IMR-90 (cell line): ENCODE measurements around the gene UPB1. TPM values are rescaled to one million over a fixed set of nuclear protein-coding genes. Genes with fewer than 3 reads are reported as not detected.

ENCODE experiments used
- ATAC-seq: fragments of 200-7000 bp; cut with Tn5 transposase; 2 replicates; pipeline ENCODE4 v1.9.1; 2020; ENCODE audit warnings: low read depth, mild to moderate bottlenecking, moderate library complexity
- BruUV-seq: library from RNA; stranded (reverse); fragments of 400-500 nt; replicated peaks from 2 replicates; lab custom pipeline; 2021; lab: Mats Ljungman, UMichigan
- CTCF ChIA-PET: fragments of 300-600 bp; formaldehyde crosslinking; extraction: SDS; loops from one replicate; lab custom pipeline; 2021; ENCODE audit warnings: antibody characterized with exemption; lab: Yijun Ruan, JAX
- POLR2A ChIA-PET: fragments of 300-600 bp; sonication (Branson Sonifier 250); formaldehyde crosslinking; loops from one replicate; lab custom pipeline; 2022; ENCODE audit warnings: antibody characterized with exemption; ENCODE audit not compliant: unreplicated experiment; lab: Charles Lee
- DNase-seq: peaks from one replicate; pipeline ENCODE4 v3.0.0; 2013
- H2AFZ ChIP-seq: replicated peaks from 2 replicates; pipeline ENCODE3; 2013; ENCODE audit warnings: low read length, mild to moderate bottlenecking; ENCODE audit not compliant: poor library complexity
- H2AK5ac ChIP-seq: 2 replicates; pipeline ENCODE4 v1.6.1; 2013; ENCODE audit warnings: low read depth, low read length, inconsistent platforms
- H2AK9ac ChIP-seq: replicated peaks from 2 replicates; pipeline ENCODE3; 2013; ENCODE audit warnings: mild to moderate bottlenecking, low read depth, low read length, moderate library complexity; ENCODE audit not compliant: poor library complexity
- H2BK120ac ChIP-seq: 2 replicates; pipeline ENCODE4 v1.6.1; 2013; ENCODE audit warnings: low read depth, low read length, inconsistent platforms
- H2BK15ac ChIP-seq: 3 replicates; pipeline ENCODE4 v1.6.1; 2013; ENCODE audit warnings: low read depth, low read length, inconsistent platforms
- H2BK20ac ChIP-seq: 2 replicates; pipeline ENCODE4 v1.6.1; 2013; ENCODE audit warnings: low read depth, mild to moderate bottlenecking, inconsistent platforms, low read length, moderate library complexity
- H2BK5ac ChIP-seq: 2 replicates; pipeline ENCODE4 v1.6.1; 2013; ENCODE audit warnings: mild to moderate bottlenecking, low read depth, low read length, inconsistent platforms; ENCODE audit not compliant: poor library complexity, severe bottlenecking
- H3K14ac ChIP-seq: replicated peaks from 2 replicates; pipeline ENCODE4 v1.6.1; 2013; ENCODE audit warnings: low read depth, low read length, inconsistent platforms
- H3K18ac ChIP-seq: 2 replicates; pipeline ENCODE4 v1.6.1; 2013; ENCODE audit warnings: low read depth, low read length, control low read depth
- H3K23ac ChIP-seq: 2 replicates; pipeline ENCODE4 v1.6.1; 2013; ENCODE audit warnings: low read depth, low read length, inconsistent platforms
- H3K27ac ChIP-seq: 2 replicates; pipeline ENCODE4 v1.5.1; 2013; ENCODE audit warnings: mild to moderate bottlenecking, control low read depth, low read length; ENCODE audit not compliant: insufficient read depth
- H3K27me3 ChIP-seq: 2 replicates; pipeline ENCODE4 v1.6.1; 2013; ENCODE audit warnings: low read length; ENCODE audit not compliant: control insufficient read depth, insufficient read depth
- H3K36me3 ChIP-seq: 2 replicates; pipeline ENCODE4 v1.6.1; 2013; ENCODE audit warnings: low read length, mixed read lengths; ENCODE audit not compliant: control insufficient read depth, insufficient read depth
- H3K4ac ChIP-seq: 2 replicates; pipeline ENCODE4 v1.6.1; 2013; ENCODE audit warnings: low read depth, low read length, inconsistent platforms
- H3K4me1 ChIP-seq: 2 replicates; pipeline ENCODE4 v1.6.1; 2013; ENCODE audit warnings: low read length, mixed read lengths; ENCODE audit not compliant: control insufficient read depth, insufficient read depth
- H3K4me2 ChIP-seq: 2 replicates; pipeline ENCODE4 v1.6.1; 2013; ENCODE audit warnings: low read depth, mild to moderate bottlenecking, control low read depth, low read length, moderate library complexity
- H3K4me3 ChIP-seq: 2 replicates; pipeline ENCODE4 v1.5.1; 2013; ENCODE audit warnings: low read depth, mild to moderate bottlenecking, control low read depth, low read length, moderate library complexity; ENCODE audit not compliant: insufficient read depth
- H3K56ac ChIP-seq: 2 replicates; pipeline ENCODE4 v1.6.1; 2013; ENCODE audit warnings: low read length, inconsistent platforms; ENCODE audit not compliant: insufficient read depth; ENCODE audit errors: extremely low read depth
- H3K79me1 ChIP-seq, 2 experiments: 2 replicates each; pipeline ENCODE4 v1.6.1; 2013; ENCODE audit warnings: low read length in 2 of 2, inconsistent platforms in 1 of 2, low read depth in 1 of 2
- H3K9ac ChIP-seq: 2 replicates; pipeline ENCODE4 v1.6.1; 2013; ENCODE audit warnings: low read depth, low read length, control low read depth
- H3K9me1 ChIP-seq: 2 replicates; pipeline ENCODE4 v1.6.1; 2013; ENCODE audit warnings: low read length, inconsistent platforms; ENCODE audit not compliant: insufficient read depth
- H3K9me3 ChIP-seq: 2 replicates; pipeline ENCODE4 v1.6.1; 2013; ENCODE audit warnings: low read length; ENCODE audit not compliant: control insufficient read depth, insufficient read depth
- H4K20me1 ChIP-seq: 2 replicates; pipeline ENCODE4 v1.6.1; 2013; ENCODE audit warnings: low read length, inconsistent platforms; ENCODE audit not compliant: insufficient read depth
- H4K5ac ChIP-seq: 2 replicates; pipeline ENCODE4 v1.6.1; 2013; ENCODE audit warnings: mild to moderate bottlenecking, low read depth, low read length, control low read depth
- H4K8ac ChIP-seq, 2 experiments: 2 replicates each; pipeline ENCODE4 v1.6.1; 2013; ENCODE audit warnings: low read depth in 2 of 2, low read length in 2 of 2, control low read depth in 1 of 2, inconsistent platforms in 1 of 2
- H4K91ac ChIP-seq: 2 replicates; pipeline ENCODE4 v1.6.1; 2013; ENCODE audit warnings: low read depth, low read length, inconsistent platforms; ENCODE audit not compliant: insufficient read depth
- BHLHE40 ChIP-seq: fragments of 150-350 bp; IDR thresholded peaks from 2 replicates; pipeline ENCODE4 v1.6.1; 2016; ENCODE audit warnings: mild to moderate bottlenecking, low read depth, low read length
- CEBPB ChIP-seq: IDR thresholded peaks from 2 replicates; pipeline ENCODE4 v1.6.1; 2012; ENCODE audit warnings: low read depth, low read length, improper control_type of control experiment
- CHD1 ChIP-seq: IDR thresholded peaks from 2 replicates; pipeline ENCODE4 v1.6.1; 2012; ENCODE audit warnings: low read depth, low read length, improper control_type of control experiment
- FOS ChIP-seq: fragments of 150-350 bp; IDR thresholded peaks from 2 replicates; pipeline ENCODE4 v1.6.1; 2016; ENCODE audit warnings: low read depth, low read length
- MAFK ChIP-seq: IDR thresholded peaks from 2 replicates; pipeline ENCODE4 v1.6.1; 2012; ENCODE audit warnings: low read depth, low read length, improper control_type of control experiment
- MAZ ChIP-seq: IDR thresholded peaks from 2 replicates; pipeline ENCODE4 v1.6.1; 2012; ENCODE audit warnings: low read depth, mild to moderate bottlenecking, low read length, improper control_type of control experiment, moderate library complexity, borderline replicate concordance
- MXI1 ChIP-seq: IDR thresholded peaks from 2 replicates; pipeline ENCODE4 v1.6.1; 2012; ENCODE audit warnings: low read depth, mild to moderate bottlenecking, low read length, moderate library complexity, borderline replicate concordance
- NFE2L2 ChIP-seq: fragments of 150-350 bp; IDR thresholded peaks from 2 replicates; pipeline ENCODE4 v1.6.1; 2016; ENCODE audit warnings: low read depth, mild to moderate bottlenecking, low read length
- POLR2A ChIP-seq: IDR thresholded peaks from 2 replicates; pipeline ENCODE4 v1.6.1; 2012; ENCODE audit warnings: mild to moderate bottlenecking, low read depth, low read length
- RAD21 ChIP-seq: IDR thresholded peaks from 2 replicates; pipeline ENCODE4 v1.6.1; 2012; ENCODE audit warnings: low read length, improper control_type of control experiment
- RFX5 ChIP-seq: IDR thresholded peaks from 2 replicates; pipeline ENCODE4 v1.8.0; 2012; ENCODE audit warnings: low read depth, mild to moderate bottlenecking, low read length, moderate library complexity
- SMC3 ChIP-seq: fragments of 150-350 bp; IDR thresholded peaks from 2 replicates; pipeline ENCODE4 v1.6.1; 2016; ENCODE audit warnings: low read depth, mild to moderate bottlenecking, antibody characterized with exemption, low read length, moderate library complexity
- WGBS, 2 experiments: methylation state at CpG; one replicate each; pipeline versions ENCODE4 v1.1.5 to v1.1.7; 2013; ENCODE audit warnings: missing lambda C conversion rate in 2 of 2; ENCODE audit not compliant: insufficient read length in 1 of 2; ENCODE audit errors: extremely low coverage in 2 of 2; 5-methylcytosine and 5-hydroxymethylcytosine counted together
- dilution Hi-C: fragments of 300-500 bp; cut with HindIII; formaldehyde crosslinking; loops from one replicate; pipeline ENCODE4 v1.14.3; 2018; ENCODE audit warnings: low sequenced_read_pairs; ENCODE audit not compliant: unreplicated experiment
- in situ Hi-C: fragments of 300-500 bp; cut with MboI; formaldehyde crosslinking; loops from 3 replicates; pipeline ENCODE4 v1.14.3; 2019; ENCODE audit warnings: low sequenced_read_pairs, inconsistent platforms, mixed read lengths
- intact Hi-C: fragments of 100-400 bp; cut with micrococcal nuclease; formaldehyde crosslinking; loops from 2 replicates; pipeline ENCODE4 v1.10.0; 2022
- polyA plus RNA-seq, 3 experiments: library from polyadenylated mRNA; depleted of rRNA; stranded (reverse); fragments of >200 nt; gene quantifications; 2 replicates each; pipeline ENCODE4 v1.2.3, GENCODE V29; 2012; ENCODE audit warnings: low replicate concordance in 1 of 3
- total RNA-seq: library from RNA; depleted of rRNA; stranded (reverse); fragments of >200 nt; gene quantifications from 2 replicates; pipeline ENCODE4 v1.2.3, GENCODE V29; 2012
- TF ChIP-seq, protein P1 (sequence below): fragments of 150-350 bp; IDR thresholded peaks from 2 replicates; pipeline ENCODE4 v1.6.1; 2016; ENCODE audit warnings: low read depth, mild to moderate bottlenecking, low read length, moderate library complexity, borderline replicate concordance
- TF ChIP-seq, protein P2 (sequence below): fragments of 150-350 bp; IDR thresholded peaks from 2 replicates; pipeline ENCODE4 v1.6.1; 2017; ENCODE audit warnings: mild to moderate bottlenecking, antibody characterized with exemption, low read length, low read depth

The UPB1 gene
- total and polyA plus RNA-seq, 2 of the 4 experiments (the other 2 are of a cell fraction): under 0.01 to 0.02 TPM

DNA sequence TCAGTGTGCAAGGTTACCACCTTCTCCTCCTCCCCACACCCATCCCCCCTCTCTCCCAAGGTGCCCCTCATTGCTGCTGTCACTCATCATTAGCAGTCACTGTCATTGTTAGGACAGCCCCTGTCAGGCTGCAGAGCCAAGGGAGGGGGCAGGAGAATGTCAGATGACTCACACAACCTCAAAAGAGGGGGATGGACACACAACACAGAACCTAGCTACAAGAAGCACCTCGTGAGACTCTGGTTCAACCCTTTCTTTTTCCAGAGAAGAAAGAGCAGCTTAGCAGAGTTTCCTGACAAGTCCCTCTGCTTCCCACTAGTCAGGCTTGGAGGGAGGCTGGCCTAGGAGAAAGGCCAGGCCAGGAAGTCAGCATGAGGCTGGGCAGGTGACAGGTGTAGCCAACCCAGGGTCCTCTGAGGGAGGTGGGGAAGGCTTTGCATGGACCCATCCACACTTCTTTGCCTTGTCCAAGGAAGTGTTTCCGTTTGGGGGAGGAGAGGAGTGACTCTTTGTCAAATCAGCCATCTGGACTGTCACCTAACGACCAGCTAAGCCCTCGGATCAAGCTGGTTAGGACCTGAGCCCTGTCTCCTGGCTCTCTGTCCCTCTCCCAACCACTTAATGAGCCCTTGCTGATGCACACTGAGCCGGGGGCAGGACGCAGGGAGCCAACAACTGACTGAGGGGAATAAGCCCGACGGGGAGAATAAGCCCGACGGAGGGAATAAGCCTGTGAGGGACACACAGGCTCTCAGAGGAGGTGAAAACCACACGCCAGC lies 49.5 kb upstream of the UPB1 start (continued):
- TF ChIP-seq FOS: no peak

DNA sequence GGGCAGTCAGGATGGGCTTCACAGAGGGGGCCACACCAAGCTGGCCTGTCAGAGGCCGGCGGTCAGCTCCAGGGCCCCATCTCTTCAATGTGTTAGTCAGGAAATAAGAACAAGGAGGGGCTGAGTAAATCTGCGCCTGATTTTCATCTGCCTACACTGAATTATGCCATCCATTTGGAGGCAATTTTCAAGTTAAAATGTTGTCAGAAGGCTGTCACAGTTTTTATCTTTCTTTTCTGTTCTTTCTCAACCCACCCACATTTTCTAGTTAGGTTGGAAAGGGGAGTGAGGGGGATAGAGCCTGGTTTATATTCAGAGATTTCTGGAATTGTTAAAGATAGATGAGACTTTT lies 48.9 kb upstream of the UPB1 start:
- no peak overlapping the region for H3K23ac ChIP-seq
- TF ChIP-seq MAFK (no peak), POLR2A (no peak), BHLHE40 (no peak), FOS (no peak), CHD1 (no peak), CEBPB (no peak), SMC3 (no peak), MXI1 (no peak), RFX5 (no peak), MAZ (no peak), RAD21 (no peak), NFE2L2 (no peak)
- TF ChIP-seq, protein P1, sequence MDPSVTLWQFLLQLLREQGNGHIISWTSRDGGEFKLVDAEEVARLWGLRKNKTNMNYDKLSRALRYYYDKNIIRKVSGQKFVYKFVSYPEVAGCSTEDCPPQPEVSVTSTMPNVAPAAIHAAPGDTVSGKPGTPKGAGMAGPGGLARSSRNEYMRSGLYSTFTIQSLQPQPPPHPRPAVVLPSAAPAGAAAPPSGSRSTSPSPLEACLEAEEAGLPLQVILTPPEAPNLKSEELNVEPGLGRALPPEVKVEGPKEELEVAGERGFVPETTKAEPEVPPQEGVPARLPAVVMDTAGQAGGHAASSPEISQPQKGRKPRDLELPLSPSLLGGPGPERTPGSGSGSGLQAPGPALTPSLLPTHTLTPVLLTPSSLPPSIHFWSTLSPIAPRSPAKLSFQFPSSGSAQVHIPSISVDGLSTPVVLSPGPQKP: no peak
- TF ChIP-seq, protein P2, sequence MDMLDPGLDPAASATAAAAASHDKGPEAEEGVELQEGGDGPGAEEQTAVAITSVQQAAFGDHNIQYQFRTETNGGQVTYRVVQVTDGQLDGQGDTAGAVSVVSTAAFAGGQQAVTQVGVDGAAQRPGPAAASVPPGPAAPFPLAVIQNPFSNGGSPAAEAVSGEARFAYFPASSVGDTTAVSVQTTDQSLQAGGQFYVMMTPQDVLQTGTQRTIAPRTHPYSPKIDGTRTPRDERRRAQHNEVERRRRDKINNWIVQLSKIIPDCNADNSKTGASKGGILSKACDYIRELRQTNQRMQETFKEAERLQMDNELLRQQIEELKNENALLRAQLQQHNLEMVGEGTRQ: no peak

More for the DNA sequence above, 48.9 kb upstream of the UPB1 start:
- intact Hi-C loops: no loop called here
- Histone ChIP-seq H4K91ac (no peak overlapping the region), H2BK15ac (no peak overlapping the region), H3K4ac (no peak overlapping the region), H4K20me1 (no peaks in the 10 kb centered on the region), H3K27ac (no peak overlapping the region), H3K27me3 (peaks cover 7% of the 10 kb centered on the region), H3K9me1 (0 out of 2 replicates have a peak, but pooled peaks cover 3% of the 10 kb centered on the region), H3K4me1 (peaks cover 6% of the 10 kb centered on the region), H3K36me3 (no peaks in the 10 kb centered on the region), H2BK5ac (no peak overlapping the region), H3K9me3 (0 out of 2 replicates have a peak, but pooled peaks cover 1% of the 10 kb centered on the region), H3K14ac (no peak overlapping the region), H4K8ac (no peak overlapping the region), H3K79me1 (no peaks in the 10 kb centered on the region), H2AK9ac (no peak overlapping the region), H3K9ac (no peak overlapping the region), H2AFZ (no peak overlapping the region), H3K4me3 (no peak overlapping the region), H3K18ac (no peak overlapping the region), H3K56ac (no peak overlapping the region), H2BK120ac (no peak overlapping the region), H2BK20ac (no peak overlapping the region), H2AK5ac (no peak overlapping the region), H4K5ac (no peak overlapping the region), H3K4me2 (no peak overlapping the region)
- dilution Hi-C loops: no loop called here
- DNase-seq (no peak), ATAC-seq (no peak)
- BruUV-seq: no TSS peak
- WGBS, 2 experiments: no CpG with 5 or more reads among the region's 3 CpGs
- ChIA-PET CTCF (interaction anchor here (1.2 kb wide), 1 partner anchor 10 kb away, joined by 3 read pairs; no protein-coding TSS in a partner anchor), POLR2A (no interaction called here)
- in situ Hi-C loops: no loop called here
